CD1c-positive myeloid dendritic cell (primary cell): ENCODE results near the gene TMEM147.

Experiments
- DNase-seq: peaks from one replicate; pipeline ENCODE4 v3.0.0-alpha.2; 2016; ENCODE audit errors: extremely low spot score

TMEM147 gene, protein sequence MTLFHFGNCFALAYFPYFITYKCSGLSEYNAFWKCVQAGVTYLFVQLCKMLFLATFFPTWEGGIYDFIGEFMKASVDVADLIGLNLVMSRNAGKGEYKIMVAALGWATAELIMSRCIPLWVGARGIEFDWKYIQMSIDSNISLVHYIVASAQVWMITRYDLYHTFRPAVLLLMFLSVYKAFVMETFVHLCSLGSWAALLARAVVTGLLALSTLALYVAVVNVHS

GRCh38 chr19:35545001-35545854 lies at the start of gene TMEM147:
TSS of gene TMEM147 (plus strand) at chr19:35545626. CDS start at chr19:35545740, 114 bp downstream.
- DNase-seq = peak; percentile 90

- DNase-seq = no peak
Measured at GRCh38 chr19:35497406-35497805, 48.0 kb upstream of the TMEM147 start.

- no peak for DNase-seq
Measured at GRCh38 chr19:35498220-35498619, 47.2 kb upstream of the TMEM147 start.

GRCh38 chr19:35498984-35499527 lies 46.4 kb upstream of the TMEM147 start:
- DNase-seq = no peak

GRCh38 chr19:35500611-35501010 lies 44.8 kb upstream of the TMEM147 start:
- no peak for DNase-seq

DNA sequence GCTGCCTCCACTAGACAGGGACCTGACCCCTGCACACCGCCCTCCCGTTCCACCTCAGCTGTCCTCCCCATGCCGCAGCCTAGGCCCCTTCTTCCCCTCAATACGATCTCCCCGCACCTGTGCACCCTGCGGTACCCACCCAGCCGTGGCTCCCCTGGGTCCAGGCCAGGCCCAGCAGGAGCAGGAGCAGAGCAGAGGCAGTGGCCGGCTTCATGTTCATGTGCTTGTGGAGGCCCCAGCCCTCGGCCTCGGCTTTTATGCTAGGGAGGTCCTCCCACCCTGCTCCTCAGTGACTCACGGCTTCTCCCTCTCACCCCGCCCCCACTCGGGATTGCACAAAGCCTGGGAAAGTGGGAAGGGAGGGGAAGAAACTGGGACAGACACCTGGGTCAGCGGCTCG lies 43.7 kb upstream of the TMEM147 start:
- no peak for DNase-seq

DNA sequence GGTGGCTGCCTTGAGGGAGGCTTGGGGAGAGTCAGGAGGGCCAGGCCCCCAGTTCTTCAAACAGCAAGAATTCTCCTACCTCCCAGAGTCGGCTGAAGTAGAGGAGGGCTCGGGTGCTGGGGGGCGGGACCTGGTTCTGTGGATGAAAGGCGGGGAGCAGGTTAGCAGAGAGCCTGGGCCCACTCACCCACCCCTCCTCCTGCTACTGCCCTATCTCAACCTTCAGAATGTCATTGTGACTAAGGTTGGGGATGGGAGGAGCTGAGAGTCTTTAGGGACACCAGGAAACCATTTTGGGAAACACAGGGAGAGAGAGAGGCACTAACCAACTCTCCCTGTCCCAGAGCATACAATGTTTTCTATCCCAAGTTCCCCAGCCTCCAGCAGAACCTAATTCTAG lies 42.7 kb upstream of the TMEM147 start:
- no peak for DNase-seq

GRCh38 chr19:35506011-35506410 lies 39.4 kb upstream of the TMEM147 start:
- DNase-seq = no peak

DNA sequence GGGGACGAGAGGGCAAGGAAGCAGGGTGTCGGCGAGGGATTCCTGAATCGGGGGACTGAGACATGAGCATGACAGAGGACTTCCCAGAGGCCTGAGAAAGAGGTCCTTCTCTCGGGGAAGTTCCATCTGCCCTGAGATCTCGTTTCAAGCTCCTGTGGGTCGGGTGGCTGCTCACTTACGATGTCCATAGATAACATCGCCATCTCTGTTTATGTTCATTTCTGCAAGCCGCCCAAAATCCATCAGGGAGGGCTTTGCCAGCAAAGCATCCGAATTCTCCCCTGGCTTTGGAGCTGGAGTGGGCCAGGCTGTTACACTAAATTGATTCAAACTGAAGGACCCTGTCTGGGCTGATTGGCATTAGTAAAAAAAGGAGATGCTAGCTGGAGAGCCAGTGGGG lies 37.9 kb upstream of the TMEM147 start:
- DNase-seq = no peak

- no peak for DNase-seq
Measured at GRCh38 chr19:35508129-35508528, 37.3 kb upstream of the TMEM147 start.

DNA sequence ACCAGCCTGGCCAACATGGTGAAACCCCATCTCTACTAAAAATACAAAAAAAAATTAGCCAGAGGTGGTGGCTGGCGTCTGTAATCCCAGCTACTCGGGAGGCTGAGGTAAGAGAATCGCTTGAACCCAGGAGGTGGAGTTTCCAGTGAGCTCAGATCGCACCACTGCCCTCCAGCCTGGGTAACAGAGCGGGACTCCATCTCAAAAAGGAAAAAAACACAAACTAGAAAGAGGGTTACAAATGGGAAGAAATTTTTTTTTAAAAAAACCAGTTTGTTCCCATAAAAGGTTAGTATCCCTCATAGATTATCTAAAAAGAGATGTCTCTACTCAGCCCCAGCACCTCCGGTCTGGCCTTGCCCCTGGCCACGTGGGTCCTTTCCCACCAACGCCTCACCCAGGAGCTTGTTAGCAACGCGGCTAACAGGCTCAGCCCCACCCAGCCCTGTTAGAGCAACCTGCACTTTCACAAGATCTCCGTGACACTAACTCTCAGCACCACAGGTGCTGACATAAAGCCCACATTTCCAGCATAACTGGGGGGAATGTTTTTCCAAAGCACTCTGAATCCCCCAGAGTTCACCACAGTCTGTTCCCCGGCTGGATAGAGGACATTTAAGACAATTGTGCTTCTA lies 36.3 kb upstream of the TMEM147 start:
- DNase-seq = no peak

DNA sequence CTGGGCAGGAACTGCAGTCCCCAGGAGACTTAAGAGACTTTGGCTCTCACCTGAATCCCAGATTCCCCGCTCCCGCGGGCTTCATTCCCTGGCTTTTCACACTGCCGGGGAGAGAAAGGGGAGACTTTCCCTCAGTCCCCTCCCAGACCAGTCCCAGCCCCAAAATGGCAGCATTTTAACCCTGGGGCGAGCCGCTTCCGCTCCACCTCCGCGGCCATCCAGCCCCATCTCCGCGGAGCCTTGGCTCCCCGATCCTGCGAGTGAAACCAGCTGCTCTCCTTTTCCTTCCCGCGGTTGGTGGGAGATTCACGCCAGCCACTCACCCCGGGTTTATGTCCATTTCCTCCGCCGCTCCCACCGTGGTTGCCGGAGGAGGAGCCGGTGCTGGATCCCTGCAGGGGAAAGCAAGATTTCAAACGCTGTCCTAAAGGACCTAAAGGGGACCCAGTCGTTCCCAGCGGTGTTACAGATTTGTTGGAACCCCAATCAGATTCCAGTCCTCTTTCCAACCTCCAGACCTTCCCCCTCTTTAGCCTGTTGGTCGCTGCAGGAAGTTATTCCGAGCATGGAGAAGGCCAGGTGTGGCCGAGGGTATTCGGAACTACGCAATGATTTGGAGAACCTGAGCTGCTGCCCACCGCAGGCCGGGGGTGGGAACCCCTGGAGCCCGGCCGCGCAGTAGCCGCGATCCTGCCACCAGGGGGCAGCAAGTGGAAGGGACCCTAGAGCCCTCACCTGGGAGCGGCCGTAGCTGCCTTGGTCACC lies 35.4 kb upstream of the TMEM147 start:
- DNase-seq = peak; percentile 62

- DNase-seq = no peak
Measured at GRCh38 chr19:35510626-35510964, 34.8 kb upstream of the TMEM147 start.

- no peak for DNase-seq
Measured at GRCh38 chr19:35511337-35511736, 34.1 kb upstream of the TMEM147 start.

DNA sequence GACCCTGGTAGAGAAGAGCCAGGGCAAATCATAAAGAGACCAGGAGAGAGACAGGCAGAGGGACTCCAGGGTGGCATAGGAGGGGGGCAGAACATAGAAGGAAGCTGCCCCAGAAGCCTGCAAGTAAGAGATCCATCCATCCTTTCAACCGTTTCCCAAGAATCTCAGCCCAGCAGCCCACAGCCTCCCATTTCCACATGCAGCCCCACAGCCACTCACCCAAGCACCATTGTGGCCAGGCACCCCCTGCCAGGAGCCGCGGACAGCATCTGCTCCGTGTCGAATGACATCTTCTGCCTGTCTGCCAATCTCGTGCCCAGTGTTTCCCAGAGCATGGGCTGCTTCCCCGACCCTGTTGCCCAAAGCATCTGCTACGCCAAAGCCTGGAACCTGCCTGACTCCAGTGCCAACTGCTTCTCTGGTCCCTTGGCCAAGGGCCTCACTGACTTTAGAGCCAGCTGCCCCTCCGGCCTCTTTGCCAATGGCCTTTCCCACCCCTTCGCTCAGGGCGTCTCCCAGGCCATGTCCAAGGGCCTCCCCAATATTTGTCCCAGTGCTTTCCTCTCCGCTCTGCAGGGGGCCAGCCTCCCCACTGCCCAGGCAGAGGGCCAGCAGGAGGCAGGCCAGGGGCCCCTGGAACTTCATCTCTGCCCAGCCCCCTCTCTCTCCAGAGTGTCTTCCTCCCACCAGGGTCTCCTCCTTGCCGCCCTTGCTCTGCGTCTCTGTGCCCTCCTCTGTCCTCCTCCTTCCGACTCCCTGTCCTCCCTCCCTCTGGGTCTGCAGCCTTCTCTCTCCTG lies 32.4 kb upstream of the TMEM147 start:
- no peak for DNase-seq

DNA sequence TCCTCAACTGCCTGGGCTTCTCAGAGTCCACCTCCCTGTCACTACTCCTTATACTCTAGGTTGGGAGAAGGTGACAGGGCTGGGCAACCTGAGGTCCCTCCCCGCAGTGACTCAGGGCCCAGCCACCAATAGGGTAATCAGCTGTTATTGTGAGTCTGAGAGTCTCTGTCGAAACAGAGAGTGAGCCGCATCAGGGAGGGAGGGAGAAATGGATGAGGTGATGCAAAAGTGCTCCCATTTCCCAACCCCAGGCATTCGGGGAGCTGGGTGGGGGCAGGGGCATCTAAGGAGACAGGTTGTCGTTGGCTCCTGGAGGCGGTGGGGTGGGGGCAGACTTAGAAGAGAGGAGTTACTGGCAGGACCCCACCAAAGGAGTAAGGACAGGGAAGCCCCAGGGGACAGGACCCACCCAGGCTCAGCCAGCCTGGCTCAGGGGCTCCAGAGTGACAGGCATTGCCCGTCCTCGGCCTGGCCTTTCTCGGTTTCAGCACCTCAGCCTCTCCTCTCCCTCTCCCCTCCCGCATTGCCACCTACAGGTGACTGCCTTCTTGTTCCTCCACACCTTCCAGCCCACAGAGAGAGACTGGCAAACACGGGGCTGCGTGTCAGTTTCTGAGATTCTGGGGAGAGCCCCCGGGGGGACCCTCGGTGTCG lies 31.7 kb upstream of the TMEM147 start, which contains the start of gene DMKN:
DMKN (minus strand) TSS at position 22 of the 654 bp plus-strand sequence. CDS start 174 bp downstream, outside the sequence.
- DNase-seq = no peak

GRCh38 chr19:35514282-35514809 lies 31.1 kb upstream of the TMEM147 start:
- DNase-seq = no peak

DNA sequence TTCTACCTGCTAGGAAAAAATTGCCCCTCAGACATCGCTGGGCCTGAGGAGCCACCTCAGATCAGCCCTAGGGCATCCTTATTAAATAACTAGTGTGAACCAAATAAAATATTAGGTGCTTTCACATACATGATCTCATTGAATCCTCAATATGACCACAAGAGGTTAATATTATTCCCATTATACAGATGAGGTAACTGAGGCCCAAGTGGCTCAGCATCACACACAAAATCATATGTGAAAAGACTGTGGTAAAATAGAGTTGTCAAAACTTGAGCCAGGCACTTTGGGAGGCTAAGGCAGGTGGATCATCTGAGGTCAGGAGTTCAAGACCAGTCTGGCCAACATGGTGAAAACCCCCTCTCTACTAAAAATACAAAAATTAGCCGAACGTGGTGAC lies 29.1 kb upstream of the TMEM147 start:
- no peak for DNase-seq

DNA sequence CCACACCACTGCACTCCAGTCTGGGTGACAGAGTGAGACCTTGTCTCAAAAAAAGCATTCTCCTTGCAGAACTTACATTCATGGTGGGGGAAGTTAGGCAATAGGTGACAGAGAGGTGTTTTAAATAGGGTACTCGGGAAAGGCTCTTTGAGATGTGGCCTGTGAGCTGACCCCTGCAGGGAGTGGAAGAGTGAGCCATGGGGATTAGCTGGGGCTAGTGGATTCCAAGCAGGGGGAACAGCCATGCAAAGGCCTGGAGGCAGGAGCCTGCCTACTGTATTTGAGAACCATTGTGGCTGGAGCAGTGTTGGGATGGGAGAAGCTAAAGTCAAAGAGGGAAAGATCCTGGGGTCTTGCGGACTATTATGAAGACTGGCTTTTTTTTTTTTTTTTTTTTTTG lies 28.1 kb upstream of the TMEM147 start:
- DNase-seq = no peak

GRCh38 chr19:35518313-35518712 lies 27.1 kb upstream of the TMEM147 start:
- no peak for DNase-seq
